GM12878 (cell line): ENCODE data around the gene SNED1. TPM values are rescaled to one million over a fixed set of nuclear protein-coding genes. Genes with fewer than 3 reads are reported as not detected.

Experiments used
- ATAC-seq: fragments of 200-7000 bp; cut with Tn5 transposase; 3 replicates; pipeline ENCODE4 v1.9.1; 2020; ENCODE audit warnings: mild to moderate bottlenecking, moderate library complexity
- BruUV-seq: library from RNA; stranded (reverse); fragments of 400-500 nt; replicated peaks from 2 replicates; lab custom pipeline; 2021; lab: Mats Ljungman, UMichigan
- CTCF ChIA-PET: fragments of 300-600 bp; sonication (Branson Sonifier 250); formaldehyde crosslinking; extraction: SDS; loops from one replicate; lab custom pipeline; 2021; ENCODE audit warnings: inconsistent platforms; lab: Yijun Ruan, JAX
- POLR2A ChIA-PET: fragments of 350-600 bp; formaldehyde crosslinking; extraction: SDS; loops from one replicate; lab custom pipeline; 2021; ENCODE audit warnings: inconsistent platforms; lab: Charles Lee
- RAD21 ChIA-PET: fragments of 300-600 bp; sonication (Branson Sonifier 250); formaldehyde crosslinking; loops from one replicate; lab custom pipeline; 2023; ENCODE audit warnings: antibody characterized with exemption; ENCODE audit not compliant: unreplicated experiment; lab: Charles Lee
- SMC1A ChIA-PET: fragments of 300-600 bp; sonication (Branson Sonifier 250); formaldehyde crosslinking; loops from one replicate; lab custom pipeline; 2023; ENCODE audit not compliant: unreplicated experiment, uncharacterized antibody; lab: Charles Lee
- DNase-seq: peaks from one replicate; pipeline ENCODE4 v3.0.0-alpha.2; 2011; ENCODE audit warnings: low read depth, low spot score
- FAIRE-seq: peaks from 3 replicates; lab custom pipeline; 2011; peaks lifted over from hg19 to GRCh38; lab: Jason Lieb, UNC
- H2AFZ ChIP-seq: 2 replicates; pipeline ENCODE4 v1.6.0; 2011; ENCODE audit warnings: low read depth, low read length, control low read depth; ENCODE audit not compliant: control insufficient read depth
- H3K27ac ChIP-seq: 2 replicates; pipeline ENCODE4 v1.5.1; 2011; ENCODE audit warnings: control low read depth; ENCODE audit not compliant: control insufficient read depth, insufficient read depth
- H3K27me3 ChIP-seq, 2 experiments: replicated peaks in 1 of 2; 2 replicates each; pipeline versions ENCODE4 v1.6.0 to v1.6.1; 2011; ENCODE audit warnings: low read length in 1 of 2; ENCODE audit not compliant: control insufficient read depth in 2 of 2, insufficient read depth in 2 of 2
- H3K36me3 ChIP-seq, 2 experiments: 2 replicates each; pipeline ENCODE4 v1.5.1; 2011; ENCODE audit warnings: low read length in 1 of 2; ENCODE audit not compliant: control insufficient read depth in 2 of 2, insufficient read depth in 2 of 2
- H3K4me1 ChIP-seq: 2 replicates; pipeline ENCODE4 v1.6.1; 2011; ENCODE audit warnings: mild to moderate bottlenecking, low read length, moderate library complexity, mixed read lengths; ENCODE audit not compliant: control insufficient read depth, insufficient read depth
- H3K4me2 ChIP-seq: 2 replicates; pipeline ENCODE4 v1.6.0; 2011; ENCODE audit warnings: control low read depth; ENCODE audit not compliant: control insufficient read depth, insufficient read depth
- H3K4me3 ChIP-seq: fragments of 200-600 bp; sonication (generic); 2 replicates; pipeline ENCODE4 v1.5.1; 2016
- H3K79me2 ChIP-seq: 2 replicates; pipeline ENCODE4 v1.6.0; 2011; ENCODE audit warnings: low read length; ENCODE audit not compliant: control insufficient read depth, insufficient read depth
- H3K9ac ChIP-seq: 2 replicates; pipeline ENCODE4 v1.8.0; 2011; ENCODE audit warnings: low read length, control low read depth, mixed read lengths; ENCODE audit not compliant: control insufficient read depth, insufficient read depth
- H3K9me3 ChIP-seq: replicated peaks from 3 replicates; pipeline ENCODE4 v1.5.1; 2011; ENCODE audit warnings: mild to moderate bottlenecking, low read length; ENCODE audit not compliant: control insufficient read depth, insufficient read depth
- H4K20me1 ChIP-seq: 2 replicates; pipeline ENCODE4 v1.6.0; 2011; ENCODE audit not compliant: control insufficient read depth, insufficient read depth
- BCL3 ChIP-seq: IDR thresholded peaks from 2 replicates; pipeline ENCODE4 v1.6.1; 2011; ENCODE audit warnings: borderline replicate concordance, low read depth, mild to moderate bottlenecking, moderate library complexity, low read length; ENCODE audit not compliant: insufficient read depth, poor library complexity, severe bottlenecking
- JUND ChIP-seq: IDR thresholded peaks from 2 replicates; pipeline ENCODE4 v1.6.1; 2012; ENCODE audit warnings: low read depth, mild to moderate bottlenecking, low read length, improper control_type of control experiment, moderate library complexity
- MXI1 ChIP-seq: fragments of 150-350 bp; IDR thresholded peaks from 2 replicates; pipeline ENCODE4 v1.6.1; 2011; ENCODE audit warnings: low read depth, mild to moderate bottlenecking, inconsistent platforms, low read length, improper control_type of control experiment
- NBN ChIP-seq: fragments of 450-650 bp; IDR thresholded peaks from 2 replicates; pipeline ENCODE4 v1.6.1; 2016
- PAX5 ChIP-seq: IDR thresholded peaks from 2 replicates; pipeline ENCODE4 v1.6.1; 2011; ENCODE audit warnings: low read depth, low read length, borderline replicate concordance
- RB1 ChIP-seq: fragments of 450-650 bp; formaldehyde crosslinking; IDR thresholded peaks from 2 replicates; pipeline ENCODE4 v1.6.1; 2017; ENCODE audit warnings: mild to moderate bottlenecking, borderline replicate concordance
- SREBF2 ChIP-seq: IDR thresholded peaks from 2 replicates; pipeline ENCODE4 v1.6.1; 2012; ENCODE audit warnings: mild to moderate bottlenecking, low read length
- STAT3 ChIP-seq: IDR thresholded peaks from 2 replicates; pipeline ENCODE4 v1.6.1; 2011; ENCODE audit warnings: low read depth, low read length, improper control_type of control experiment
- SUZ12 ChIP-seq: fragments of 200-600 bp; sonication (generic); IDR thresholded peaks from one replicate; pipeline ENCODE4 v1.6.1; 2018; ENCODE audit warnings: antibody characterized with exemption, mild to moderate bottlenecking; ENCODE audit not compliant: unreplicated experiment
- TARDBP ChIP-seq: IDR thresholded peaks from 2 replicates; pipeline ENCODE4 v1.6.1; 2016; ENCODE audit warnings: borderline replicate concordance
- TCF12 ChIP-seq: IDR thresholded peaks from 2 replicates; pipeline ENCODE4 v1.6.1; 2011; ENCODE audit warnings: low read depth, mild to moderate bottlenecking, low read length
- USF2 ChIP-seq: IDR thresholded peaks from 2 replicates; pipeline ENCODE4 v1.6.1; 2011; ENCODE audit warnings: low read depth, low read length, improper control_type of control experiment, borderline replicate concordance
- ZNF24 ChIP-seq: fragments of 450-650 bp; IDR thresholded peaks from 2 replicates; pipeline ENCODE4 v1.6.1; 2017; ENCODE audit warnings: antibody characterized with exemption, mild to moderate bottlenecking
- ZNF274 ChIP-seq: IDR thresholded peaks from one replicate; pipeline ENCODE4 v1.8.0; 2011; ENCODE audit not compliant: insufficient read length, insufficient read depth
- ZZZ3 ChIP-seq: IDR thresholded peaks from 2 replicates; pipeline ENCODE4 v1.6.1; 2011; ENCODE audit warnings: low read depth; ENCODE audit not compliant: control insufficient read depth, insufficient read length
- WGBS: methylation state at CpG from one replicate; pipeline ENCODE4 v1.1.6; 2016; ENCODE audit warnings: low lambda C conversion rate; ENCODE audit not compliant: insufficient replicate concordance, insufficient coverage; ENCODE audit errors: missing lambda C conversion rate; 5-methylcytosine and 5-hydroxymethylcytosine counted together
- in situ Hi-C: fragments of 300-500 bp; cut with MboI; formaldehyde crosslinking; loops from 9 replicates; pipeline ENCODE4 v1.14.3; 2018; ENCODE audit warnings: mixed read lengths
- intact Hi-C: fragments of 100-400 bp; cut with micrococcal nuclease; formaldehyde crosslinking; loops from one replicate; pipeline ENCODE4 v1.14.2; 2022; ENCODE audit not compliant: unreplicated experiment
- polyA plus RNA-seq, 11 experiments: library from polyadenylated mRNA; depleted of rRNA in 4 of 11; unstranded in 6 of 11; stranded (reverse) in 5 of 11; fragments of >200 nt; fragmentation: Nextera tagmentation in 4 of 11; fragmentation: Illumina TruSeq in 1 of 11; extraction: Ambion mirVana in 4 of 11; extraction: Trizol in 1 of 11; gene quantifications; 1 replicate in 1 of 11; 2 replicates in 10 of 11; pipeline versions ENCODE4 v1.2.1 to v1.2.3, GENCODE V29; 2011 to 2016; ENCODE audit warnings: inconsistent platforms in 2 of 11, missing spikeins in 2 of 11, low read depth in 1 of 11
- total RNA-seq, 4 experiments: library from RNA; depleted of rRNA in 3 of 4; stranded (reverse); fragments of >200 nt in 3 of 4; fragmentation: Illumina TruSeq in 1 of 4; extraction: Trizol in 1 of 4; gene quantifications; 2 replicates each; pipeline versions ENCODE4 v1.2.1 to v1.2.3, GENCODE V29; 2013 to 2021

The SNED1 gene
- total and polyA plus RNA-seq, 10 of the 15 experiments (the other 5 are each of a cell fraction or from before 2014, with no cell fraction given) = 0.05 to 8.4 (median 3.0) TPM

- in situ Hi-C loops = no loop called here
- Histone ChIP-seq H3K27ac (no peak overlapping the region), H3K9me3 (no peaks in the 10 kb centered on the region), H3K4me3 (no peak overlapping the region), H3K4me1 (no peaks in the 10 kb centered on the region), H4K20me1 (no peaks in the 10 kb centered on the region), H3K79me2 (no peaks in the 10 kb centered on the region), H2AFZ (no peak overlapping the region), H3K36me3 (no peaks in the 10 kb centered on the region), H3K4me2 (no peak overlapping the region), H3K27me3 (no peaks in the 10 kb centered on the region; a peak in 1 of 4 replicates), H3K9ac (no peak overlapping the region)
- no TSS peak for BruUV-seq
- CTCF ChIA-PET = interaction anchor here (0.6 kb wide), 1 partner anchor 469 kb away, joined by 3 read pairs; no protein-coding TSS in a partner anchor
- 89% methylated on average over 27 of the region's 27 CpGs for WGBS
- TF ChIP-seq NBN = no peak
- TF ChIP-seq RB1 = no peak
- no peak for TF ChIP-seq BCL3
- TF ChIP-seq MXI1 = no peak
- no peak for TF ChIP-seq TCF12
- TF ChIP-seq JUND = no peak
- no peak for TF ChIP-seq SUZ12
- no peak for TF ChIP-seq STAT3
- no peak for TF ChIP-seq SREBF2
- TF ChIP-seq USF2 = no peak
- TF ChIP-seq ZZZ3 = no peak
- no peak for TF ChIP-seq ZNF274
- no peak for TF ChIP-seq TARDBP
- TF ChIP-seq ZNF24 = no peak
- no peak for TF ChIP-seq PAX5
- RAD21 ChIA-PET = no interaction called here
- ATAC-seq (no peak), DNase-seq (no peak), FAIRE-seq (no peak)
- POLR2A ChIA-PET = no interaction called here
- intact Hi-C loops = no loop called here
- SMC1A ChIA-PET = no interaction called here
These were observed 67.0 kb downstream of the SNED1 start for GRCh38 chr2:241065355-241065803.
